Osteoblast (primary cell): ENCODE data around the gene DRC3. TPM values are rescaled to one million over a fixed set of nuclear protein-coding genes. Genes with fewer than 3 reads are reported as not detected.

Source experiments
- DNase-seq: peaks from one replicate; pipeline ENCODE4 v3.0.0; 2011; ENCODE audit warnings: low spot score, mixed read lengths; ENCODE audit not compliant: insufficient read length; ENCODE audit errors: missing footprints
- H2AFZ ChIP-seq: 2 replicates; pipeline ENCODE4 v1.6.0; 2011; ENCODE audit warnings: mild to moderate bottlenecking, low read length
- H3K27ac ChIP-seq: 2 replicates; pipeline ENCODE4 v1.5.1; 2011; ENCODE audit warnings: mild to moderate bottlenecking, low read depth, low read length, moderate library complexity
- H3K27me3 ChIP-seq: 2 replicates; pipeline ENCODE4 v1.6.0; 2012; ENCODE audit warnings: mild to moderate bottlenecking, control low read depth, inconsistent platforms, low read length, moderate library complexity; ENCODE audit not compliant: insufficient read depth
- H3K36me3 ChIP-seq: 2 replicates; pipeline ENCODE4 v1.5.1; 2011; ENCODE audit warnings: mild to moderate bottlenecking, low read length, control low read depth, moderate library complexity; ENCODE audit not compliant: insufficient read depth
- H3K4me1 ChIP-seq: 2 replicates; pipeline ENCODE4 v1.5.1; 2011; ENCODE audit warnings: mild to moderate bottlenecking, low read length, control low read depth, moderate library complexity; ENCODE audit not compliant: insufficient read depth
- H3K4me2 ChIP-seq: 2 replicates; pipeline ENCODE4 v1.6.0; 2011; ENCODE audit warnings: mild to moderate bottlenecking, low read length; ENCODE audit not compliant: insufficient read depth
- H3K4me3 ChIP-seq: fragments of 200-600 bp; sonication (generic); 3 replicates; pipeline ENCODE4 v1.5.1; 2012; ENCODE audit warnings: mild to moderate bottlenecking, low read length, inconsistent platforms; ENCODE audit not compliant: insufficient read depth
- H3K79me2 ChIP-seq: 2 replicates; pipeline ENCODE4 v1.6.0; 2012; ENCODE audit warnings: mild to moderate bottlenecking, low read length, control low read depth, inconsistent platforms; ENCODE audit not compliant: insufficient read depth
- H3K9me3 ChIP-seq: 2 replicates; pipeline ENCODE4 v1.5.1; 2011; ENCODE audit warnings: low read depth, low read length, control low read depth
- H4K20me1 ChIP-seq: 2 replicates; pipeline ENCODE4 v1.6.0; 2012; ENCODE audit warnings: mild to moderate bottlenecking, low read length, control low read depth; ENCODE audit not compliant: insufficient read depth
- CTCF ChIP-seq: IDR thresholded peaks from 2 replicates; pipeline ENCODE4 v1.5.1; 2011; ENCODE audit warnings: mild to moderate bottlenecking, low read depth, low read length, moderate library complexity; ENCODE audit errors: extremely low read depth
- total RNA-seq: library from RNA; depleted of rRNA; stranded (reverse); fragments of >200 nt; gene quantifications from 2 replicates; pipeline ENCODE4 v1.2.3, GENCODE V29; 2012

Gene DRC3
- total RNA-seq, 1 donor = 2.9 TPM

- Histone ChIP-seq H3K27ac (no peak overlapping the region), H2AFZ (no peak overlapping the region), H3K4me3 (no peak overlapping the region), H3K27me3 (no peaks in the 10 kb centered on the region), H3K9me3 (no peaks in the 10 kb centered on the region), H3K4me1 (no peaks in the 10 kb centered on the region), H3K79me2 (no peaks in the 10 kb centered on the region), H3K4me2 (no peak overlapping the region), H4K20me1 (no peaks in the 10 kb centered on the region), H3K36me3 (no peaks in the 10 kb centered on the region)
- no peak for TF ChIP-seq CTCF
- no peak for DNase-seq
These were observed 8.7 kb downstream of the DRC3 start for GRCh38 chr17:17981330-17981729.

- H3K4me1 ChIP-seq = no peaks in the 10 kb centered on the region
- no peak overlapping the region for H3K4me3 ChIP-seq
- no peak for DNase-seq
- no peaks in the 10 kb centered on the region for H4K20me1 ChIP-seq
- no peak for TF ChIP-seq CTCF
- no peaks in the 10 kb centered on the region for H3K9me3 ChIP-seq
- no peaks in the 10 kb centered on the region for H3K79me2 ChIP-seq
- H3K36me3 ChIP-seq = no peaks in the 10 kb centered on the region
- H3K27ac ChIP-seq = no peak overlapping the region
- no peak overlapping the region for H2AFZ ChIP-seq
- H3K4me2 ChIP-seq = no peak overlapping the region
- H3K27me3 ChIP-seq = no peaks in the 10 kb centered on the region
These were observed 10.1 kb downstream of the DRC3 start for GRCh38 chr17:17982801-17983200.

- Histone ChIP-seq H3K4me1 (no peaks in the 10 kb centered on the region), H3K27ac (no peak overlapping the region), H4K20me1 (no peaks in the 10 kb centered on the region), H3K4me3 (no peak overlapping the region), H2AFZ (no peak overlapping the region), H3K79me2 (no peaks in the 10 kb centered on the region), H3K9me3 (no peaks in the 10 kb centered on the region), H3K36me3 (no peaks in the 10 kb centered on the region), H3K4me2 (no peak overlapping the region), H3K27me3 (no peaks in the 10 kb centered on the region)
- no peak for DNase-seq
- no peak for TF ChIP-seq CTCF
These were observed 10.7 kb downstream of the DRC3 start for GRCh38 chr17:17983376-17983775.

GRCh38 chr17:17983776-17984175 lies 11.1 kb downstream of the DRC3 start:
- Histone ChIP-seq H3K4me3 (no peak overlapping the region), H3K27ac (no peak overlapping the region), H3K4me2 (no peak overlapping the region), H3K27me3 (no peaks in the 10 kb centered on the region), H3K36me3 (no peaks in the 10 kb centered on the region), H4K20me1 (no peaks in the 10 kb centered on the region), H3K79me2 (no peaks in the 10 kb centered on the region), H2AFZ (no peak overlapping the region), H3K9me3 (no peaks in the 10 kb centered on the region), H3K4me1 (no peaks in the 10 kb centered on the region)
- no peak for DNase-seq
- no peak for TF ChIP-seq CTCF
